Astrocyte (in vitro differentiated cells and primary cell): ENCODE measurements around the gene CAMK2B. TPM values are rescaled to one million over a fixed set of nuclear protein-coding genes. Genes with fewer than 3 reads are reported as not detected.

ENCODE experiments used
- DNase-seq: peaks from one replicate; pipeline ENCODE4 v3.0.0-alpha.2; 2010; ENCODE audit warnings: low read depth
- FAIRE-seq: peaks from 2 replicates; lab custom pipeline; 2011; peaks lifted over from hg19 to GRCh38; lab: Jason Lieb, UNC
- H2AFZ ChIP-seq: 2 replicates; pipeline ENCODE4 v1.6.0; 2012; ENCODE audit warnings: low read depth, low read length, inconsistent platforms
- H3K27ac ChIP-seq: 2 replicates; pipeline ENCODE4 v1.5.1; 2011; ENCODE audit warnings: low read depth, low read length, inconsistent platforms
- H3K27me3 ChIP-seq: 2 replicates; pipeline ENCODE4 v1.6.0; 2011; ENCODE audit warnings: low read length, inconsistent platforms; ENCODE audit not compliant: insufficient read depth
- H3K36me3 ChIP-seq: 2 replicates; pipeline ENCODE4 v1.5.1; 2011; ENCODE audit warnings: low read length, inconsistent platforms; ENCODE audit not compliant: insufficient read depth
- H3K4me1 ChIP-seq: 2 replicates; pipeline ENCODE4 v1.5.1; 2011; ENCODE audit warnings: low read length, inconsistent platforms; ENCODE audit not compliant: insufficient read depth
- H3K4me2 ChIP-seq: 2 replicates; pipeline ENCODE4 v1.6.0; 2012; ENCODE audit warnings: low read length, inconsistent platforms
- H3K4me3 ChIP-seq: 2 replicates; pipeline ENCODE4 v1.5.1; 2011; ENCODE audit warnings: low read depth, mild to moderate bottlenecking, low read length, inconsistent platforms; ENCODE audit not compliant: insufficient read depth
- H3K79me2 ChIP-seq: 2 replicates; pipeline ENCODE4 v1.6.0; 2012; ENCODE audit warnings: mild to moderate bottlenecking, low read length, inconsistent platforms; ENCODE audit not compliant: insufficient read depth
- H3K9ac ChIP-seq: 2 replicates; pipeline ENCODE4 v1.6.0; 2012; ENCODE audit warnings: mild to moderate bottlenecking, low read length, inconsistent platforms
- H3K9me3 ChIP-seq: 2 replicates; pipeline ENCODE4 v1.5.1; 2012; ENCODE audit warnings: low read depth, mild to moderate bottlenecking, low read length, inconsistent platforms; ENCODE audit not compliant: insufficient read depth
- H4K20me1 ChIP-seq: 2 replicates; pipeline ENCODE4 v1.6.0; 2012; ENCODE audit warnings: low read length, inconsistent platforms; ENCODE audit not compliant: insufficient read depth
- H3K27ac Mint-ChIP-seq: one replicate; pipeline ENCODE4 v1.8.0; 2021; ENCODE audit warnings: mild to moderate bottlenecking, mixed read lengths; ENCODE audit not compliant: unreplicated experiment
- H3K27me3 Mint-ChIP-seq: one replicate; pipeline ENCODE4 v1.8.0; 2021; ENCODE audit warnings: low read depth, mixed read lengths; ENCODE audit not compliant: unreplicated experiment
- H3K36me3 Mint-ChIP-seq: one replicate; pipeline ENCODE4 v1.8.0; 2021; ENCODE audit warnings: low read depth, mixed read lengths; ENCODE audit not compliant: unreplicated experiment
- H3K4me1 Mint-ChIP-seq: one replicate; pipeline ENCODE4 v1.8.0; 2021; ENCODE audit warnings: low read depth, mixed read lengths; ENCODE audit not compliant: unreplicated experiment
- H3K4me3 Mint-ChIP-seq: one replicate; pipeline ENCODE4 v1.8.0; 2021; ENCODE audit warnings: mild to moderate bottlenecking, moderate library complexity, mixed read lengths; ENCODE audit not compliant: unreplicated experiment
- H3K9me3 Mint-ChIP-seq: one replicate; pipeline ENCODE4 v1.8.0; 2021; ENCODE audit warnings: mild to moderate bottlenecking, mixed read lengths; ENCODE audit not compliant: unreplicated experiment
- EZH2 ChIP-seq: IDR thresholded peaks from 2 replicates; pipeline ENCODE4 v1.6.1; 2012; ENCODE audit warnings: mild to moderate bottlenecking, low read length, inconsistent platforms; ENCODE audit not compliant: insufficient read depth
- total RNA-seq: library from RNA; stranded (reverse); gene quantifications from 2 replicates; pipeline ENCODE4 v1.2.1, GENCODE V29; 2021
- TF ChIP-seq, protein P1 (sequence below): IDR thresholded peaks from 2 replicates; pipeline ENCODE4 v1.5.1; 2011; ENCODE audit warnings: low read depth, mild to moderate bottlenecking, inconsistent platforms, low read length, moderate library complexity; ENCODE audit not compliant: insufficient read depth

The CAMK2B gene
- total RNA-seq, 1 donor from 2014 or later: 0.18 TPM

DNA sequence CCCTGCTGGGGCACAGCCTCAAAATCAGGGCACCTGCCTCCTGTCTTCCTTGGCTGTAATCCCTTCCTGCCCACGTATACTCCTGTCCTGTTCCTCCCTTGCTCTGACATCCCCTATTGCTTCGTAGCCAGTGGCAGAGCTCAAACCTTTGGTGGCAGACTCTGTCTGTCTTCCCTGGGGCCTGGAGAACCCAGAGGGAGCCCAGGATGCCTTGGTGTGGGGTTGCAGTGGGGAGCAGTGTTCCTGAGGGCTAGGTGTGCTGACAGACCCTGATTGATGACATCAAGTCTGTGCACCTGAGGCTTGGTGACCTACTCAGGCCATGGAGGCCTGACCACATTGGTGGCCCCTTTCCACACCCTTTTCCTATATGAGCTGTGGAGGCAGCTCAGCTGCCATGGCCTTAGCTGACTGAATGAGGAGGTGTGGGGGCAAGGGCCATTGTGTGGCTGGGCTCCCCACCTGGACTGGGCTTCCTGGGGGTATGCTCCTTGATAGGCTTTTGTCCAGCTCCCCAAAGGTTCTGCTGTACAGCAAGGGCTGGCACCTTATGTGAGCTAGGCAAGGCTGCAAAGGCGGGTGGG lies 130.7 kb downstream of the CAMK2B start:
- Histone ChIP-seq H3K36me3 (no peaks in the 10 kb centered on the region), H3K9me3 (no peaks in the 10 kb centered on the region), H3K4me3 (no peak overlapping the region), H2AFZ (no peak overlapping the region), H3K79me2 (no peaks in the 10 kb centered on the region), H3K27me3 (peaks cover 4% of the 10 kb centered on the region), H4K20me1 (no peaks in the 10 kb centered on the region), H3K27ac (no peak overlapping the region), H3K4me2 (no peak overlapping the region), H3K4me1 (peaks cover 4% of the 10 kb centered on the region), H3K9ac (no peak overlapping the region)
- no peaks in the 10 kb centered on the region for H3K36me3 Mint-ChIP-seq
- H3K4me1 Mint-ChIP-seq: no peaks in the 10 kb centered on the region
- FAIRE-seq (no peak), DNase-seq (no peak)
- no peak for TF ChIP-seq EZH2
- TF ChIP-seq, protein P1, sequence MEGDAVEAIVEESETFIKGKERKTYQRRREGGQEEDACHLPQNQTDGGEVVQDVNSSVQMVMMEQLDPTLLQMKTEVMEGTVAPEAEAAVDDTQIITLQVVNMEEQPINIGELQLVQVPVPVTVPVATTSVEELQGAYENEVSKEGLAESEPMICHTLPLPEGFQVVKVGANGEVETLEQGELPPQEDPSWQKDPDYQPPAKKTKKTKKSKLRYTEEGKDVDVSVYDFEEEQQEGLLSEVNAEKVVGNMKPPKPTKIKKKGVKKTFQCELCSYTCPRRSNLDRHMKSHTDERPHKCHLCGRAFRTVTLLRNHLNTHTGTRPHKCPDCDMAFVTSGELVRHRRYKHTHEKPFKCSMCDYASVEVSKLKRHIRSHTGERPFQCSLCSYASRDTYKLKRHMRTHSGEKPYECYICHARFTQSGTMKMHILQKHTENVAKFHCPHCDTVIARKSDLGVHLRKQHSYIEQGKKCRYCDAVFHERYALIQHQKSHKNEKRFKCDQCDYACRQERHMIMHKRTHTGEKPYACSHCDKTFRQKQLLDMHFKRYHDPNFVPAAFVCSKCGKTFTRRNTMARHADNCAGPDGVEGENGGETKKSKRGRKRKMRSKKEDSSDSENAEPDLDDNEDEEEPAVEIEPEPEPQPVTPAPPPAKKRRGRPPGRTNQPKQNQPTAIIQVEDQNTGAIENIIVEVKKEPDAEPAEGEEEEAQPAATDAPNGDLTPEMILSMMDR: no peak
- H3K27ac Mint-ChIP-seq: no peak overlapping the region
- peaks cover 12% of the 10 kb centered on the region for H3K27me3 Mint-ChIP-seq
- H3K4me3 Mint-ChIP-seq: no peak overlapping the region
- H3K9me3 Mint-ChIP-seq: peaks cover 3% of the 10 kb centered on the region

DNA sequence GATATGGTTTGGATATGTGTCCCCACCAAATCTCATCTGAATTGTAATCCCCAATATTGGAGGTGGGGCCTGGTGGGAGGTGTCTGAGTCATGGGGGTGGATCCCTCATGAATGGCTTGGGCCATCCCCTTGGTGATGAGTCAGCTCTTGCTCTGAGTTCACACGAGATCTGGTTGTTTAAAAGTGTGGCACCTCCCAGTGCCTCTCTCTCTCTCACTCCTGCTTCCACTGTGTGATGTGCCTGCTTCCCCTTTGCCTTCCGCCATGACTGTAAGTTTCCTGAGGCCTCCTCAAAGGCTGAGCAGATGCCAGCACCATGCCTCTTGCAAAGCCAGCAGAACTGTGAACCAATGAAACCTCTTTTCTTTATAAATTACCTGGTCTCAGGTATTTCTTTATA lies 131.3 kb downstream of the CAMK2B start:
- Mint-ChIP-seq H3K27me3 (peaks cover 14% of the 10 kb centered on the region), H3K9me3 (peaks cover 3% of the 10 kb centered on the region), H3K4me3 (no peak overlapping the region), H3K36me3 (no peaks in the 10 kb centered on the region), H3K27ac (no peak overlapping the region), H3K4me1 (no peaks in the 10 kb centered on the region)
- peaks cover 4% of the 10 kb centered on the region for H3K27me3 ChIP-seq
- TF ChIP-seq EZH2: no peak
- TF ChIP-seq, protein P1: no peak
- no peak overlapping the region for H3K9ac ChIP-seq
- DNase-seq (no peak), FAIRE-seq (no peak)
- peaks cover 4% of the 10 kb centered on the region for H3K4me1 ChIP-seq
- no peaks in the 10 kb centered on the region for H4K20me1 ChIP-seq
- no peaks in the 10 kb centered on the region for H3K36me3 ChIP-seq
- no peaks in the 10 kb centered on the region for H3K79me2 ChIP-seq
- no peak overlapping the region for H3K27ac ChIP-seq
- no peak overlapping the region for H3K4me2 ChIP-seq
- no peaks in the 10 kb centered on the region for H3K9me3 ChIP-seq
- no peak overlapping the region for H3K4me3 ChIP-seq
- H2AFZ ChIP-seq: no peak overlapping the region

DNA sequence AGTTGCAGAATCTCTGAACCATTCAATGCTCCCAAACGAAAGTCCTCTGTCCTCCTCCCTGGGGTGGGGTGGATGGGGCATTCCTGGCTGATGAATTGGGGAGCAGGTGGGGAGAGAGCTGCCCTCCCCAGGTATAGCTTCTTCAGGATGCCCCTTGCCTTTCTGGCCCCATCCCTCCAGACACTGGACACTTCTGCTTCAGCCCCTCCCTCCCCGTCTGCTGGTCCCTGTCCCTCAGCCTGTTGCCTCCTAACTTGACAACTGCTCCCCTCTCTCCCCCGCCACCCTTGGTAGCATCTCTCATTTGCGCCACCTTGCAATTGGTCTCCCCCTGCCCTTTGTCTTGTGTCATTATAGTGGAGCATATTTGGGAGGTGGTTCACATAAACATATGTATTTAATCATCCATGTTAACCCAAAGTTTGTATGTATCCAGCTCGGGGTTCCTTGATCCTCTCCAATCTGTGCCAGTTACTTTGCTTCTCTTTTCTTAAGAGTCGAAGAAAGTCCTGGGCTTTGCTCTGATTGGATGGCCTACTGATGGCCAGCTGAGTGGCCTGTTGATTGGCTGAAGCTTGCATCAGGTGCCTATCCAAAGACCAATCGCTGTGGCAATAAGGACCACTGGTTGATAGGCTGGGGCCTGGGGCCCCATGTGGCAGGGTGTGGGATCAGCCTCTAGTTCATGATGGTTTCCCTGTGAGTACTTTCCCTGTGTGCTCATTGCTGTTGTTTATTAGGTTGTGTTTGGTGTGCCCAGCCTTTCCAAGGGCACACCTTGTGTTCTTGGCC lies 132.2 kb downstream of the CAMK2B start:
- no peak for DNase-seq
- no peaks in the 10 kb centered on the region for H3K4me1 Mint-ChIP-seq

More for the DNA sequence above, 132.2 kb downstream of the CAMK2B start:
- Histone ChIP-seq H3K27ac (no peak overlapping the region), H3K79me2 (no peaks in the 10 kb centered on the region), H3K4me2 (no peak overlapping the region), H4K20me1 (no peaks in the 10 kb centered on the region), H3K9me3 (no peaks in the 10 kb centered on the region), H3K36me3 (no peaks in the 10 kb centered on the region), H3K4me3 (no peak overlapping the region), H3K27me3 (peaks cover 4% of the 10 kb centered on the region), H3K4me1 (peaks cover 4% of the 10 kb centered on the region), H3K9ac (no peak overlapping the region), H2AFZ (no peak overlapping the region)
- TF ChIP-seq, protein P1: no peak
- TF ChIP-seq EZH2: no peak
- no peaks in the 10 kb centered on the region for H3K36me3 Mint-ChIP-seq
- H3K9me3 Mint-ChIP-seq: peaks cover 3% of the 10 kb centered on the region
- FAIRE-seq: no peak
- H3K27ac Mint-ChIP-seq: no peak overlapping the region
- peaks cover 16% of the 10 kb centered on the region for H3K27me3 Mint-ChIP-seq
- no peak overlapping the region for H3K4me3 Mint-ChIP-seq
